HepG2 (cell line): ENCODE results near the gene SEC16A.

Source experiments
- AHDC1 ChIP-seq: sonication (generic); formaldehyde crosslinking; IDR thresholded peaks from 2 replicates; pipeline ENCODE4 v1.5.1; 2020; ENCODE audit warnings: mild to moderate bottlenecking, missing genetic modification reagents, borderline replicate concordance
- ARID2 ChIP-seq: sonication (generic); formaldehyde crosslinking; IDR thresholded peaks from 2 replicates; pipeline ENCODE4 v1.8.1; 2022; ENCODE audit warnings: mild to moderate bottlenecking, missing genetic modification reagents, borderline replicate concordance
- CTCF ChIP-seq: sonication (generic); formaldehyde crosslinking; IDR thresholded peaks from 2 replicates; pipeline ENCODE4 v1.5.0; 2020; ENCODE audit warnings: mild to moderate bottlenecking, missing genetic modification reagents, moderate library complexity
- ELF4 ChIP-seq: sonication (generic); formaldehyde crosslinking; IDR thresholded peaks from 2 replicates; pipeline ENCODE4 v1.5.0; 2020; ENCODE audit warnings: missing genetic modification reagents, mild to moderate bottlenecking, moderate library complexity, borderline replicate concordance
- PAXIP1 ChIP-seq: sonication (generic); formaldehyde crosslinking; conservative IDR thresholded peaks from 2 replicates; pipeline ENCODE4 v1.4.0; 2020; ENCODE audit warnings: mild to moderate bottlenecking, missing genetic modification reagents, moderate library complexity
- PHF21A ChIP-seq: sonication (generic); formaldehyde crosslinking; IDR thresholded peaks from 2 replicates; pipeline ENCODE4 v1.5.0; 2020; ENCODE audit warnings: mild to moderate bottlenecking, missing genetic modification reagents
- POLR2AphosphoS2 ChIP-seq: IDR thresholded peaks from 2 replicates; pipeline ENCODE4 v1.6.1; 2011; ENCODE audit warnings: low read depth, low read length, improper control_type of control experiment
- POLR2AphosphoS5 ChIP-seq: IDR thresholded peaks from 2 replicates; pipeline ENCODE4 v1.6.1; 2012; ENCODE audit warnings: low read depth, low read length
- ZC3H4 ChIP-seq: sonication (generic); formaldehyde crosslinking; IDR thresholded peaks from 2 replicates; pipeline ENCODE4 v1.4.0; 2020; ENCODE audit warnings: missing genetic modification reagents, borderline replicate concordance

GRCh38 chr9:136484153-136485048, 1.6 kb upstream of the SEC16A start:
- TF ChIP-seq ELF4 (no peak), ZC3H4 (CRISPR knock-in tag) (no peak), PHF21A (CRISPR knock-in tag) (no peak), POLR2AphosphoS5 (0 out of 2 replicates have a peak, but pooled peaks have one; percentile 39), CTCF (CRISPR knock-in tag) (no peak), ARID2 (CRISPR knock-in tag) (no peak; the same call in 1 of the 2 replicates), AHDC1 (no peak), PAXIP1 (CRISPR knock-in tag) (no peak), POLR2AphosphoS2 (no peak)
